GM18873 (cell line): Measurements from ENCODE around the gene IL10.
"Not testable (repeated sequence)": the region's sequence is repeated elsewhere in the genome, so short reads cannot be mapped to it uniquely, and the experiment has no call there.

Experiments
- ATAC-seq: cut with Tn5 transposase; IDR thresholded peaks from one replicate; pipeline ENCODE4 v1.9.1; 2021; ENCODE audit warnings: mild to moderate bottlenecking, moderate library complexity, moderate number of reproducible peaks; ENCODE audit not compliant: unreplicated experiment, low FRiP score

Gene IL10

GRCh38 chr1:206768472-206769303 lies 3.6 kb downstream of the IL10 start:
- peak; percentile 2 for ATAC-seq

GRCh38 chr1:206766251-206766856 lies 5.9 kb downstream of the IL10 start:
- peak; percentile 59 for ATAC-seq

- not testable (repeated sequence) for ATAC-seq
Measured at GRCh38 chr1:206765771-206766170, 6.5 kb downstream of the IL10 start.

GRCh38 chr1:206762741-206763364 lies 9.4 kb downstream of the IL10 start:
- ATAC-seq, result not testable (repeated sequence)

GRCh38 chr1:206761159-206761768 lies 11.0 kb downstream of the IL10 start:
- ATAC-seq, result no peak

GRCh38 chr1:206760590-206760989 lies 11.7 kb downstream of the IL10 start:
- no peak for ATAC-seq

- no peak for ATAC-seq
Measured at GRCh38 chr1:206757524-206758266, 14.6 kb downstream of the IL10 start.

GRCh38 chr1:206754011-206754410 lies 18.3 kb downstream of the IL10 start:
- no peak for ATAC-seq

- no peak for ATAC-seq
Measured at GRCh38 chr1:206753141-206753540, 19.2 kb downstream of the IL10 start.

GRCh38 chr1:206752481-206752880 lies 19.8 kb downstream of the IL10 start:
- ATAC-seq, result no peak

GRCh38 chr1:206751891-206752290 lies 20.4 kb downstream of the IL10 start:
- ATAC-seq, result no peak

GRCh38 chr1:206748348-206749030 lies 23.8 kb downstream of the IL10 start:
- ATAC-seq, result no peak

GRCh38 chr1:206745301-206745700 lies 27.0 kb downstream of the IL10 start:
- no peak for ATAC-seq

GRCh38 chr1:206744683-206745082 lies 27.6 kb downstream of the IL10 start:
- no peak for ATAC-seq

GRCh38 chr1:206742719-206743383 lies 29.4 kb downstream of the IL10 start:
- ATAC-seq, result no peak

GRCh38 chr1:206741142-206741701 lies 31.1 kb downstream of the IL10 start:
- no peak for ATAC-seq

- ATAC-seq, result peak; percentile 79
Measured at GRCh38 chr1:206739411-206740076, 32.8 kb downstream of the IL10 start.
